ENCODE data around the gene SLC25A21.
"Not testable (repeated sequence)": the region's sequence is repeated elsewhere in the genome, so short reads cannot be mapped to it uniquely, and the experiment has no call there.

The SLC25A21 gene

GRCh38 chr14:37172024-37172869 lies at the start of gene SLC25A21:
Gene SLC25A21 (minus strand): TSS chr14:37172606.
- Mint-ChIP-seq H3K4me1 (ENCODE audit: low read depth) (no peaks in the 10 kb centered on the region), H3K27me3 (peaks cover 32% of the 10 kb centered on the region), H3K9me3 (no peaks in the 10 kb centered on the region), H3K4me3 (no peak within 1 kb of the TSS), H3K27ac (no peak within 1 kb of the TSS), H3K36me3 (ENCODE audit: low read depth) (no peaks in the 10 kb centered on the region)
- intact Hi-C loops (cut with micrococcal nuclease) = no loop called here

GRCh38 chr14:37221073-37221472 lies 48.7 kb upstream of the SLC25A21 start:
- peaks cover 19% of the 10 kb centered on the region for H3K9me3 Mint-ChIP-seq
- intact Hi-C loops (cut with micrococcal nuclease) = no loop called here
- H3K27ac Mint-ChIP-seq = no peak overlapping the region
- H3K4me3 Mint-ChIP-seq = no peak overlapping the region
- H3K36me3 Mint-ChIP-seq (ENCODE audit: low read depth) = no peaks in the 10 kb centered on the region
- H3K27me3 Mint-ChIP-seq = no peaks in the 10 kb centered on the region
- H3K4me1 Mint-ChIP-seq (ENCODE audit: low read depth) = no peaks in the 10 kb centered on the region

GRCh38 chr14:37215345-37215744 lies 42.9 kb upstream of the SLC25A21 start:
- intact Hi-C loops (cut with micrococcal nuclease) = no loop called here
- no peaks in the 10 kb centered on the region for H3K4me1 Mint-ChIP-seq (ENCODE audit: low read depth)
- no peaks in the 10 kb centered on the region for H3K27me3 Mint-ChIP-seq
- H3K36me3 Mint-ChIP-seq (ENCODE audit: low read depth) = no peaks in the 10 kb centered on the region
- H3K9me3 Mint-ChIP-seq = peaks cover 34% of the 10 kb centered on the region
- H3K4me3 Mint-ChIP-seq = no peak overlapping the region
- no peak overlapping the region for H3K27ac Mint-ChIP-seq

- Mint-ChIP-seq H3K36me3 (ENCODE audit: low read depth) (no peaks in the 10 kb centered on the region), H3K27ac (no peak overlapping the region), H3K27me3 (no peaks in the 10 kb centered on the region), H3K4me1 (ENCODE audit: low read depth) (no peaks in the 10 kb centered on the region), H3K4me3 (no peak overlapping the region), H3K9me3 (peaks cover 45% of the 10 kb centered on the region)
- intact Hi-C loops (cut with micrococcal nuclease) = no loop called here
Measured at GRCh38 chr14:37213016-37213415, 40.6 kb upstream of the SLC25A21 start.

- intact Hi-C loops (cut with micrococcal nuclease) = no loop called here
- no peak overlapping the region for H3K4me3 Mint-ChIP-seq
- H3K4me1 Mint-ChIP-seq (ENCODE audit: low read depth) = no peaks in the 10 kb centered on the region
- H3K36me3 Mint-ChIP-seq (ENCODE audit: low read depth) = no peaks in the 10 kb centered on the region
- no peaks in the 10 kb centered on the region for H3K27me3 Mint-ChIP-seq
- H3K9me3 Mint-ChIP-seq = peaks cover 58% of the 10 kb centered on the region
- H3K27ac Mint-ChIP-seq = no peak overlapping the region
Measured at GRCh38 chr14:37210448-37210847, 38.0 kb upstream of the SLC25A21 start.

- intact Hi-C loops (cut with micrococcal nuclease); H3K27ac Mint-ChIP-seq; H3K36me3 Mint-ChIP-seq (ENCODE audit: low read depth); H3K27me3 Mint-ChIP-seq; H3K4me3 Mint-ChIP-seq; H3K4me1 Mint-ChIP-seq (ENCODE audit: low read depth): not testable (repeated sequence)
- peaks cover 58% of the 10 kb centered on the region for H3K9me3 Mint-ChIP-seq
Measured at GRCh38 chr14:37209617-37210016, 37.2 kb upstream of the SLC25A21 start.

- H3K4me3 Mint-ChIP-seq; H3K36me3 Mint-ChIP-seq (ENCODE audit: low read depth); intact Hi-C loops (cut with micrococcal nuclease); H3K27ac Mint-ChIP-seq; H3K27me3 Mint-ChIP-seq; H3K4me1 Mint-ChIP-seq (ENCODE audit: low read depth): not testable (repeated sequence)
- peaks cover 48% of the 10 kb centered on the region for H3K9me3 Mint-ChIP-seq
Measured at GRCh38 chr14:37205623-37206605, 33.5 kb upstream of the SLC25A21 start.

GRCh38 chr14:37203423-37203822 lies 31.0 kb upstream of the SLC25A21 start:
- intact Hi-C loops (cut with micrococcal nuclease) = no loop called here
- peaks cover under 1% of the 10 kb centered on the region for H3K4me1 Mint-ChIP-seq (ENCODE audit: low read depth)
- H3K27me3 Mint-ChIP-seq = peaks cover 7% of the 10 kb centered on the region
- H3K27ac Mint-ChIP-seq = no peak overlapping the region
- H3K9me3 Mint-ChIP-seq = peaks cover 32% of the 10 kb centered on the region
- no peaks in the 10 kb centered on the region for H3K36me3 Mint-ChIP-seq (ENCODE audit: low read depth)
- no peak overlapping the region for H3K4me3 Mint-ChIP-seq

- H3K36me3 Mint-ChIP-seq (ENCODE audit: low read depth) = no peaks in the 10 kb centered on the region
- H3K27ac Mint-ChIP-seq = no peak overlapping the region
- intact Hi-C loops (cut with micrococcal nuclease) = no loop called here
- H3K4me3 Mint-ChIP-seq = no peak overlapping the region
- H3K4me1 Mint-ChIP-seq (ENCODE audit: low read depth) = peaks cover 6% of the 10 kb centered on the region
- H3K9me3 Mint-ChIP-seq = peaks cover 32% of the 10 kb centered on the region
- peaks cover 13% of the 10 kb centered on the region for H3K27me3 Mint-ChIP-seq
Measured at GRCh38 chr14:37202812-37203211, 30.4 kb upstream of the SLC25A21 start.

GRCh38 chr14:37202265-37202664 lies 29.9 kb upstream of the SLC25A21 start:
- H3K36me3 Mint-ChIP-seq (ENCODE audit: low read depth) = no peaks in the 10 kb centered on the region
- H3K4me3 Mint-ChIP-seq = no peak overlapping the region
- intact Hi-C loops (cut with micrococcal nuclease) = no loop called here
- peaks cover 19% of the 10 kb centered on the region for H3K27me3 Mint-ChIP-seq
- H3K27ac Mint-ChIP-seq = no peak overlapping the region
- peaks cover 32% of the 10 kb centered on the region for H3K9me3 Mint-ChIP-seq
- H3K4me1 Mint-ChIP-seq (ENCODE audit: low read depth) = peaks cover 12% of the 10 kb centered on the region

GRCh38 chr14:37201724-37202123 lies 29.3 kb upstream of the SLC25A21 start:
- Mint-ChIP-seq H3K4me3 (no peak overlapping the region), H3K4me1 (ENCODE audit: low read depth) (peaks cover 14% of the 10 kb centered on the region), H3K27ac (no peak overlapping the region), H3K36me3 (ENCODE audit: low read depth) (no peaks in the 10 kb centered on the region), H3K9me3 (peaks cover 27% of the 10 kb centered on the region), H3K27me3 (peaks cover 24% of the 10 kb centered on the region)
- intact Hi-C loops (cut with micrococcal nuclease) = no loop called here

GRCh38 chr14:37198907-37199306 lies 26.5 kb upstream of the SLC25A21 start:
- Mint-ChIP-seq H3K27me3 (peaks cover 31% of the 10 kb centered on the region), H3K27ac (no peak overlapping the region)
- intact Hi-C loops (cut with micrococcal nuclease) = no loop called here

GRCh38 chr14:37198273-37198598 lies 25.8 kb upstream of the SLC25A21 start:
- H3K4me1 Mint-ChIP-seq (ENCODE audit: low read depth) = peaks cover 14% of the 10 kb centered on the region
- no peak overlapping the region for H3K27ac Mint-ChIP-seq
- no peaks in the 10 kb centered on the region for H3K9me3 Mint-ChIP-seq
- peaks cover 31% of the 10 kb centered on the region for H3K27me3 Mint-ChIP-seq
- H3K36me3 Mint-ChIP-seq (ENCODE audit: low read depth) = no peaks in the 10 kb centered on the region
- intact Hi-C loops (cut with micrococcal nuclease) = no loop called here
- H3K4me3 Mint-ChIP-seq = peak overlapping the region; percentile 73

More at GRCh38 chr14:37198907-37199306, 26.5 kb upstream of the SLC25A21 start:
- Mint-ChIP-seq H3K36me3 (ENCODE audit: low read depth) (no peaks in the 10 kb centered on the region), H3K9me3 (peaks cover under 1% of the 10 kb centered on the region), H3K4me3 (no peak overlapping the region), H3K4me1 (ENCODE audit: low read depth) (peaks cover 14% of the 10 kb centered on the region)

Measured in dendritic cell treated with granulocyte-macrophage colony-stimulating factor and Interleukin-4, amounts not matched to agents 40 ng/mL and 50 ng/mL, for 4 days (primary cell).